Transverse colon (tissue), 4 donors: Measurements from ENCODE around the gene RPS6KA3. TPM values are rescaled to one million over a fixed set of nuclear protein-coding genes. Genes with fewer than 3 reads are reported as not detected.

ENCODE experiments used
- DNase-seq: peaks from one replicate; pipeline ENCODE4 v3.0.0-alpha.2; 2019
- H3K27ac ChIP-seq, 4 donors: fragments of 200-600 bp; sonication (generic); 2 replicates each; pipeline ENCODE4 v1.5.1; 2016 to 2018; ENCODE audit warnings: inconsistent platforms in 4 of 4
- H3K27me3 ChIP-seq: fragments of 200-600 bp; sonication (generic); 2 replicates; pipeline ENCODE4 v1.5.1; 2017; ENCODE audit warnings: inconsistent platforms
- H3K36me3 ChIP-seq, 4 donors: fragments of 200-600 bp; sonication (generic); 2 replicates each; pipeline ENCODE4 v1.5.1; 2017 to 2019; ENCODE audit warnings: inconsistent platforms in 4 of 4
- H3K4me1 ChIP-seq, 4 donors: fragments of 200-600 bp; sonication (generic); 2 replicates each; pipeline ENCODE4 v1.5.1; 2017 to 2020; ENCODE audit warnings: inconsistent platforms in 4 of 4
- H3K4me3 ChIP-seq, 4 donors: fragments of 200-600 bp; sonication (generic); 1 replicate in 1 of 4; 2 replicates in 3 of 4; pipeline versions ENCODE4 v1.5.1 to v1.6.1; 2017 to 2019; ENCODE audit warnings: inconsistent platforms in 4 of 4
- H3K9me3 ChIP-seq, 2 donors: fragments of 200-600 bp; sonication (generic); 2 replicates each; pipeline ENCODE4 v1.5.1; 2017 to 2019; ENCODE audit warnings: inconsistent platforms in 2 of 2
- CTCF ChIP-seq, 5 experiments: fragments of 200-600 bp in 3 of 5; fragments of 450-650 bp in 2 of 5; sonication (generic) in 3 of 5; IDR thresholded peaks; 1 replicate in 2 of 5; 2 replicates in 3 of 5; pipeline ENCODE4 v1.5.1; 2016 to 2017; ENCODE audit warnings: antibody characterized with exemption in 5 of 5, inconsistent platforms in 3 of 5, mild to moderate bottlenecking in 2 of 5, moderate library complexity in 1 of 5
- EP300 ChIP-seq: sonication (generic); formaldehyde crosslinking; IDR thresholded peaks from one replicate; pipeline ENCODE4 v1.6.1; 2017; ENCODE audit warnings: antibody characterized with exemption, low read depth
- POLR2A ChIP-seq: fragments of 450-650 bp; IDR thresholded peaks from one replicate; pipeline ENCODE4 v1.6.1; 2016; ENCODE audit warnings: antibody characterized with exemption, mild to moderate bottlenecking, moderate library complexity
- POLR2AphosphoS5 ChIP-seq, 3 donors: sonication (generic); formaldehyde crosslinking; IDR thresholded peaks; one replicate each; pipeline ENCODE4 v1.6.1; 2016; ENCODE audit warnings: antibody characterized with exemption in 3 of 3
- WGBS, 2 donors: methylation state at CpG; one replicate each; pipeline ENCODE4 v1.1.5; 2018; ENCODE audit warnings: low coverage in 1 of 2; 5-methylcytosine and 5-hydroxymethylcytosine counted together
- in situ Hi-C, 4 donors: fragments of 200-750 bp; cut with MboI; loops; one replicate each; pipeline versions ENCODE4 v1.15.0 to v1.15.1; 2017; ENCODE audit warnings: low sequenced_read_pairs in 3 of 4, low pct_ligation_motif_present in 1 of 4, low pct_unique_long_range_greater_than_20kb in 1 of 4
- intact Hi-C: fragments of 100-400 bp; cut with DNase I; formaldehyde crosslinking; loops from one replicate; pipeline ENCODE4 v1.15.1; 2023; ENCODE audit warnings: low total_unique reads
- total RNA-seq, 4 donors: library from RNA; depleted of rRNA; stranded (reverse); fragments of >200 nt; gene quantifications; one replicate each; pipeline ENCODE4 v1.1.0, GENCODE V29; 2016

The RPS6KA3 gene
- total RNA-seq, 4 donors from 2014 or later = 28.7 to 73.0 (median 49.8) TPM

DNA sequence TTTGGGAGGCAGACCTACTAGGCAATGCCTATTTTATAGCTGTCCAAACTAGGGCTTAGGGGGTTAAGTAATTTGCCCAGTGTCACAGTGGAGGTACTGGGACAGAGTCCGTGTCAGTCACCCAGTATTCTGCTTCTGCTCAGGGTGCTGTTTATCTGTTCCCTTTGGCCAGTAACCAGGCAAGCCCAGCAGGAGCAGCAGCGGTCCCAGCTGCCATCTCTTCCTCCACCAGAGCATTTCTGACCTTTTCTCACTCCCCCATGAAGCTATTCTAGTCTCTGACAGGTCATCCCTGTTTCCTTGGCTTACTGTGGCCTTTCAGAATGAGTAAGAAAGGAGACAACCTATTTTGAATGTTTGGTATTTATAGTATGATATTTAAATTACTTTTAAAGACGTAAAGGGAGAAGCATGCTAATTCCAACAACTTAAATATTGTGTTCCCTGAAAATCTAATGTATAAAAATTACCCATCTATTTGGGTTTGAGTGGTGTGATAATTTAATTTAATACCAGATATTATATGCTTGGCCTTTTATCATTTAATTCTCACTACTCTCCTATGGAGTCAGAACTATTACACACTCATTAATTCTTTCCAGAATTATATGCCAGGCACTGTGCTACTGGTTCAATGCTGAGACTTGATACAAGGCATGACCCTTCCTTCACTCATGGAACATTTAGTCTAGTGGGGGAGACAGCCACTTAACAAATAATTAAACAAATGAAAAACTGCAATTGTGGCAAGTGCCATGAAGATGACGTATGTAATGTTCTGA, 60.6 kb downstream of the RPS6KA3 start:
- intact Hi-C loops (no loop called here), in situ Hi-C loops (no loop called here)
- WGBS, 2 donors = 44 to 88% methylated on average over 1 to 4 of the region's 4 CpGs
- Histone ChIP-seq H3K27me3 (no peaks in the 10 kb centered on the region), H3K36me3 (no peaks in the 10 kb centered on the region), H3K4me3 (no peak overlapping the region), H3K4me1 (no peaks in the 10 kb centered on the region), H3K27ac (no peak overlapping the region), H3K9me3 (no peaks in the 10 kb centered on the region)
- no peak for DNase-seq
- no peak for TF ChIP-seq EP300
- no peak for TF ChIP-seq CTCF (IDR thresholded peaks at IDR 0.05)
- TF ChIP-seq POLR2A = no peak
- no peak for TF ChIP-seq POLR2AphosphoS5 (IDR thresholded peaks at IDR 0.05)

DNA sequence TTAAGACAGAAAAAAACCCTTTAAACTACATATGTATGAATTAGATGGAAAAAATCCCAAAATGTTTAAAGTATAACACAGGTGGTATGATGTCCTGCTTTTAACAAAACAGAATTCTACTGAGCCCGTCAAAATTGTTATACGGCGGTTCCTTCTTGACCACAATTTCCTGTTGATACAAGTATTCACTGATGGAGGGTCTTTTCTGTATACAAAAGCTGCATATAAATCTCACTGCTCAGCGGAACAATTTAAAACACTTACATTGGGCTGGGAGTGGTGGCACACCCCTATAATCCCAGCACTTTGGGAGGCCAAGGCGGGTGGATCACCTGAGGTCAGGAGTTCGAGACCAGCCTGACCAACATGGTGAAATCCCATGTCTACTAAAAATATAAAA, 62.4 kb downstream of the RPS6KA3 start:
- DNase-seq = no peak
- TF ChIP-seq EP300 (no peak), POLR2A (no peak), POLR2AphosphoS5 (IDR thresholded peaks at IDR 0.05) (no peak), CTCF (IDR thresholded peaks at IDR 0.05) (no peak)
- H3K27me3 ChIP-seq = no peaks in the 10 kb centered on the region
- 60 to 72% methylated on average over 3 to 6 of the region's 6 CpGs for WGBS, 2 donors
- no peaks in the 10 kb centered on the region for H3K4me1 ChIP-seq
- intact Hi-C loops (no loop called here), in situ Hi-C loops (no loop called here)
- no peak overlapping the region for H3K27ac ChIP-seq
- H3K36me3 ChIP-seq = no peaks in the 10 kb centered on the region
- no peaks in the 10 kb centered on the region for H3K9me3 ChIP-seq
- no peak overlapping the region for H3K4me3 ChIP-seq

DNA sequence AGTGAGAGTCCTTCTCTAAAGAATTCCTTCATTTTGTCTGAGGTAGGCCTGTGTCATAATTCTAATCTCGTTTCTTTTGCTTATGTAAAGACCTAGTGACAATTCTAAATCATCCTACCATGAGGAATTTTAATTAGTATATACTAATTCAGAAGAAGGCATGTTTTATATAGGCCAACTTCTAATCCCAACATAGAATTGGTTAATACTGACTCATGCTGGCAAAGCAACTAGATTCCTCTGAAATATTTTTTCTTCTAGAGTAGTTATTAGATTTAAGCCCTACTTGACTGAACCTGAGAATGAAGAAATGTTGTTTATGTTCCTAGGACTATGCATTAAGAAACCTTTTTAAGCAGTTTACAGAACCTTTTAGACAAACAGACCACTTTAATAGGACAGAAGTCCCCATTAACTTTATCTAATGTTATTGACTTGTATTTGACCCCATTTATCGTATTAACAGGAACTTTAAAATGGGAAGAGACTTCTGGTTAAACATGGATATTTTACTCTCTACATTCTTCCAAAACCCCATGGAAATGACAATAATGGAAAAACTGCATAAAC, 69.0 kb downstream of the RPS6KA3 start:
- no peaks in the 10 kb centered on the region for H3K27me3 ChIP-seq
- no peaks in the 10 kb centered on the region for H3K4me1 ChIP-seq
- no peaks in the 10 kb centered on the region for H3K36me3 ChIP-seq
- TF ChIP-seq EP300 (no peak), POLR2A (no peak), POLR2AphosphoS5 (IDR thresholded peaks at IDR 0.05) (no peak), CTCF (IDR thresholded peaks at IDR 0.05) (no peak)
- no peaks in the 10 kb centered on the region for H3K9me3 ChIP-seq
- in situ Hi-C loops = no loop called here
- 56 to 83% methylated on average over 1 to 2 of the region's 2 CpGs for WGBS, 2 donors
- DNase-seq = no peak
- intact Hi-C loops = no loop called here
- no peak overlapping the region for H3K27ac ChIP-seq
- no peak overlapping the region for H3K4me3 ChIP-seq

DNA sequence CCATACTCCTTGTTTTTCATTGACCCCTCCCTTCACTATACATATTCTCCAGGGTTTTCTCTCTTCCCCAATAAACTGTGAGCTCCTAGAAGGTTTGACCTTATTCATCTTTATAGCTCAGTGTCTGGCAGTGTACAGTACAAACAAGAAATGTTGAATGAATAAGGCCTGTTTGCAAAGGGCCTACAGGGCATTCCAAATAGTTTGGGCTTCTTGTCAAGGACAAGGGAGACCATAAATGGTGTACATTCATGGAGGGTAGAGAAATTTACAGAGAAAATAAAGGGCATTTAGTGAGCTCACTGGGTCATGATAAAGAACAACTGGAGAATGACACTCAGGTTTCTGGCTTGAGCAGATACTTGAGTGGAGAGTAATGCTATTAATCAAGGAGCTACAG, 77.5 kb downstream of the RPS6KA3 start:
- H3K27me3 ChIP-seq = no peaks in the 10 kb centered on the region
- no peaks in the 10 kb centered on the region for H3K4me1 ChIP-seq
- H3K9me3 ChIP-seq = no peaks in the 10 kb centered on the region
- no peak overlapping the region for H3K4me3 ChIP-seq
- DNase-seq = no peak
- no peak overlapping the region for H3K27ac ChIP-seq
- no peaks in the 10 kb centered on the region for H3K36me3 ChIP-seq
- intact Hi-C loops = no loop called here
- no peak for TF ChIP-seq EP300
- TF ChIP-seq POLR2A = no peak
- no peak for TF ChIP-seq CTCF (IDR thresholded peaks at IDR 0.05)
- no peak for TF ChIP-seq POLR2AphosphoS5 (IDR thresholded peaks at IDR 0.05)
- in situ Hi-C loops = no loop called here
